ENCODE measurements around the gene NEURL4. TPM values are rescaled to one million over a fixed set of nuclear protein-coding genes. Genes with fewer than 3 reads are reported as not detected.

NEURL4 gene
- 21.8 to 31.5 TPM (median 27.2 TPM) in 5 replicates for total RNA-seq (2022; extraction: Qiagen RNA extraction; ENCODE audit: low read depth)

GRCh38 chr17:7328840-7329373 is at the start of gene NEURL4:
Gene NEURL4, minus strand, starts transcription at chr17:7329335. Its CDS starts 23 bp downstream, at chr17:7329312.

GRCh38 chr17:7355053-7355452 is 25.9 kb upstream of the NEURL4 start, which contains the start of gene TMEM95:
Gene TMEM95, plus strand, starts transcription at chr17:7355156. Its CDS starts 49 bp downstream, at chr17:7355205.

GRCh38 chr17:7351665-7352502 is 22.7 kb upstream of the NEURL4 start, which contains the start of gene KCTD11:
Gene KCTD11, plus strand, starts transcription at chr17:7352162.

GRCh38 chr17:7336240-7337175 is 7.4 kb upstream of the NEURL4 start, which contains the start of gene ACAP1:
Gene ACAP1, plus strand, starts transcription at chr17:7336529. Its CDS starts 206 bp downstream, at chr17:7336735.

GRCh38 chr17:7314719-7315569 is 14.2 kb downstream of the NEURL4 start, which contains the start of gene GPS2:
Gene GPS2, minus strand, starts transcription at chr17:7315360. Its CDS starts 308 bp downstream, at chr17:7315052.

GRCh38 chr17:7306911-7307685 is 22.0 kb downstream of the NEURL4 start, which contains the start of gene EIF5A:
Gene EIF5A, plus strand, starts transcription at chr17:7307628. Its CDS starts 2,008 bp downstream, at chr17:7309636.

GRCh38 chr17:7294614-7295153 is 34.5 kb downstream of the NEURL4 start, which contains the start of gene YBX2:
Gene YBX2, minus strand, starts transcription at chr17:7294639. Its CDS starts 139 bp downstream, at chr17:7294500.

GRCh38 chr17:7281074-7281952 is 47.8 kb downstream of the NEURL4 start, which contains the start of gene SLC2A4:
Gene SLC2A4, plus strand, starts transcription at chr17:7281718. Its CDS starts 217 bp downstream, at chr17:7281935.

Other genes starting within 250 kb of the NEURL4 start
- gene CLEC10A, start 249.1 kb downstream of the NEURL4 start, total RNA-seq (2022; extraction: Qiagen RNA extraction; ENCODE audit: low read depth), result not detected in 5 replicates
- 0.36 TPM in 1 of 5 replicates, not detected in the others for gene ASGR2, start 214.5 kb downstream of the NEURL4 start, total RNA-seq (2022; extraction: Qiagen RNA extraction; ENCODE audit: low read depth)
- gene ASGR1, start 150.0 kb downstream of the NEURL4 start, total RNA-seq (2022; extraction: Qiagen RNA extraction; ENCODE audit: low read depth), result 1.0 to 1.5 TPM (median 1.3 TPM) in 5 replicates
- 7.2 to 10.7 TPM (median 8.9 TPM) in 5 replicates for gene DLG4, start 109.5 kb downstream of the NEURL4 start, total RNA-seq (2022; extraction: Qiagen RNA extraction; ENCODE audit: low read depth)
- gene ACADVL, start 109.4 kb downstream of the NEURL4 start, total RNA-seq (2022; extraction: Qiagen RNA extraction; ENCODE audit: low read depth), result 373 to 531 TPM (median 506 TPM) in 5 replicates
- 26.1 to 39.5 TPM (median 37.0 TPM) in 5 replicates for gene DVL2, start 94.8 kb downstream of the NEURL4 start, total RNA-seq (2022; extraction: Qiagen RNA extraction; ENCODE audit: low read depth)
- 82.3 to 110 TPM (median 92.2 TPM) in 5 replicates for gene PHF23, start 89.9 kb downstream of the NEURL4 start, total RNA-seq (2022; extraction: Qiagen RNA extraction; ENCODE audit: low read depth)
- 678 to 759 TPM (median 700 TPM) in 5 replicates for gene GABARAP, start 86.9 kb downstream of the NEURL4 start, total RNA-seq (2022; extraction: Qiagen RNA extraction; ENCODE audit: low read depth)
- 210 to 241 TPM (median 229 TPM) in 5 replicates for gene CTDNEP1, start 77.6 kb downstream of the NEURL4 start, total RNA-seq (2022; extraction: Qiagen RNA extraction; ENCODE audit: low read depth)
- gene ELP5, start 77.1 kb downstream of the NEURL4 start, total RNA-seq (2022; extraction: Qiagen RNA extraction; ENCODE audit: low read depth), result 110 to 138 TPM (median 124 TPM) in 5 replicates
- 0.57 to 1.5 TPM (median 0.71 TPM) in 5 replicates for gene CLDN7, start 66.9 kb downstream of the NEURL4 start, total RNA-seq (2022; extraction: Qiagen RNA extraction; ENCODE audit: low read depth)
- 0.07 to 0.29 TPM (median 0.17 TPM) in 5 replicates for gene SLC2A4, start 47.6 kb downstream of the NEURL4 start, total RNA-seq (2022; extraction: Qiagen RNA extraction; ENCODE audit: low read depth)
- 0.32 to 0.80 TPM (median 0.41 TPM) in 5 replicates for gene YBX2, start 34.7 kb downstream of the NEURL4 start, total RNA-seq (2022; extraction: Qiagen RNA extraction; ENCODE audit: low read depth)
- 1,703 to 1,867 TPM (median 1,727 TPM) in 5 replicates for gene EIF5A, start 21.7 kb downstream of the NEURL4 start, total RNA-seq (2022; extraction: Qiagen RNA extraction; ENCODE audit: low read depth)
- gene GPS2, start 14.0 kb downstream of the NEURL4 start, total RNA-seq (2022; extraction: Qiagen RNA extraction; ENCODE audit: low read depth), result 86.5 to 109 TPM (median 99.7 TPM) in 5 replicates
- 0.74 to 8.9 TPM (median 4.6 TPM) in 5 replicates for gene ACAP1, start 7.2 kb upstream of the NEURL4 start, total RNA-seq (2022; extraction: Qiagen RNA extraction; ENCODE audit: low read depth)
- 10.7 to 15.4 TPM (median 12.9 TPM) in 5 replicates for gene KCTD11, start 22.8 kb upstream of the NEURL4 start, total RNA-seq (2022; extraction: Qiagen RNA extraction; ENCODE audit: low read depth)
- not detected in 5 replicates for gene TMEM95, start 25.8 kb upstream of the NEURL4 start, total RNA-seq (2022; extraction: Qiagen RNA extraction; ENCODE audit: low read depth)
- gene TNK1, start 51.8 kb upstream of the NEURL4 start, total RNA-seq (2022; extraction: Qiagen RNA extraction; ENCODE audit: low read depth), result 1.5 to 2.1 TPM (median 1.9 TPM) in 5 replicates
- gene PLSCR3, start 65.2 kb upstream of the NEURL4 start, total RNA-seq (2022; extraction: Qiagen RNA extraction; ENCODE audit: low read depth), result 35.0 to 47.4 TPM (median 36.8 TPM) in 5 replicates
- 183 to 235 TPM (median 214 TPM) in 5 replicates for gene TMEM256, start 74.8 kb upstream of the NEURL4 start, total RNA-seq (2022; extraction: Qiagen RNA extraction; ENCODE audit: low read depth)
- gene NLGN2, start 78.5 kb upstream of the NEURL4 start, total RNA-seq (2022; extraction: Qiagen RNA extraction; ENCODE audit: low read depth), result 13.0 to 21.8 TPM (median 16.6 TPM) in 5 replicates
- not detected in 5 replicates for gene SPEM1, start 91.0 kb upstream of the NEURL4 start, total RNA-seq (2022; extraction: Qiagen RNA extraction; ENCODE audit: low read depth)
- 0.08 TPM in 1 of 5 replicates, not detected in the others for gene SPEM2, start 96.3 kb upstream of the NEURL4 start, total RNA-seq (2022; extraction: Qiagen RNA extraction; ENCODE audit: low read depth)
- gene SPEM3, start 99.5 kb upstream of the NEURL4 start, total RNA-seq (2022; extraction: Qiagen RNA extraction; ENCODE audit: low read depth), result not detected in 5 replicates
- 8.7 to 15.2 TPM (median 12.6 TPM) in 5 replicates for gene TMEM102, start 106.1 kb upstream of the NEURL4 start, total RNA-seq (2022; extraction: Qiagen RNA extraction; ENCODE audit: low read depth)
- 0.74 to 1.4 TPM (median 1.2 TPM) in 5 replicates for gene FGF11, start 110.2 kb upstream of the NEURL4 start, total RNA-seq (2022; extraction: Qiagen RNA extraction; ENCODE audit: low read depth)
- 5.7 to 8.0 TPM (median 7.2 TPM) in 5 replicates for gene CHRNB1, start 115.7 kb upstream of the NEURL4 start, total RNA-seq (2022; extraction: Qiagen RNA extraction; ENCODE audit: low read depth)
- 17.8 to 24.3 TPM (median 22.7 TPM) in 5 replicates for gene ZBTB4, start 150.3 kb upstream of the NEURL4 start, total RNA-seq (2022; extraction: Qiagen RNA extraction; ENCODE audit: low read depth)
- gene SLC35G6, start 152.1 kb upstream of the NEURL4 start, total RNA-seq (2022; extraction: Qiagen RNA extraction; ENCODE audit: low read depth), result not detected in 5 replicates
- 62.1 to 84.5 TPM (median 77.7 TPM) in 5 replicates for gene POLR2A, start 155.0 kb upstream of the NEURL4 start, total RNA-seq (2022; extraction: Qiagen RNA extraction; ENCODE audit: low read depth)
- 8.8 to 13.0 TPM (median 10.7 TPM) in 5 replicates for gene TNFSF12, start 219.7 kb upstream of the NEURL4 start, total RNA-seq (2022; extraction: Qiagen RNA extraction; ENCODE audit: low read depth)
- 0.72 to 1.5 TPM (median 1.1 TPM) in 5 replicates for gene TNFSF13, start 229.4 kb upstream of the NEURL4 start, total RNA-seq (2022; extraction: Qiagen RNA extraction; ENCODE audit: low read depth)
- 93.8 to 107 TPM (median 95.9 TPM) in 5 replicates for gene SENP3, start 232.6 kb upstream of the NEURL4 start, total RNA-seq (2022; extraction: Qiagen RNA extraction; ENCODE audit: low read depth)